RPMI8226 (cell line): ENCODE measurements around the gene ZNF804A.

ENCODE experiments used
- DNase-seq: peaks from one replicate; pipeline ENCODE4 v3.0.0-alpha.2; 2015

Gene ZNF804A

GRCh38 chr2:184611361-184612085 lies 13.2 kb downstream of the ZNF804A start:
- peak; percentile 20 for DNase-seq

- DNase-seq, result no peak
Measured at GRCh38 chr2:184620367-184620766, 22.0 kb downstream of the ZNF804A start.

- DNase-seq, result no peak
Measured at GRCh38 chr2:184624311-184624710, 26.0 kb downstream of the ZNF804A start.

GRCh38 chr2:184628051-184628450 lies 29.7 kb downstream of the ZNF804A start:
- no peak for DNase-seq

GRCh38 chr2:184633726-184634125 lies 35.4 kb downstream of the ZNF804A start:
- DNase-seq, result no peak

GRCh38 chr2:184637781-184638180 lies 39.5 kb downstream of the ZNF804A start:
- DNase-seq, result no peak

- no peak for DNase-seq
Measured at GRCh38 chr2:184644685-184645084, 46.4 kb downstream of the ZNF804A start.

- no peak for DNase-seq
Measured at GRCh38 chr2:184646177-184646576, 47.8 kb downstream of the ZNF804A start.

GRCh38 chr2:184646593-184646992 lies 48.3 kb downstream of the ZNF804A start:
- no peak for DNase-seq

- no peak for DNase-seq
Measured at GRCh38 chr2:184654945-184655344, 56.6 kb downstream of the ZNF804A start.

- DNase-seq, result no peak
Measured at GRCh38 chr2:184677171-184677570, 78.8 kb downstream of the ZNF804A start.

- no peak for DNase-seq
Measured at GRCh38 chr2:184679219-184680018, 81.1 kb downstream of the ZNF804A start.

GRCh38 chr2:184680825-184681224 lies 82.5 kb downstream of the ZNF804A start:
- DNase-seq, result no peak

- no peak for DNase-seq
Measured at GRCh38 chr2:184681642-184682321, 83.5 kb downstream of the ZNF804A start.

- DNase-seq, result no peak
Measured at GRCh38 chr2:184683911-184684310, 85.6 kb downstream of the ZNF804A start.

- no peak for DNase-seq
Measured at GRCh38 chr2:184685999-184686841, 87.9 kb downstream of the ZNF804A start.

GRCh38 chr2:184689638-184690037 lies 91.3 kb downstream of the ZNF804A start:
- no peak for DNase-seq

- DNase-seq, result no peak
Measured at GRCh38 chr2:184692141-184692734, 93.9 kb downstream of the ZNF804A start.

- no peak for DNase-seq
Measured at GRCh38 chr2:184696644-184697043, 98.3 kb downstream of the ZNF804A start.

GRCh38 chr2:184698476-184698875 lies 100.1 kb downstream of the ZNF804A start:
- no peak for DNase-seq

- no peak for DNase-seq
Measured at GRCh38 chr2:184721881-184722280, 123.6 kb downstream of the ZNF804A start.

- no peak for DNase-seq
Measured at GRCh38 chr2:184727813-184728212, 129.5 kb downstream of the ZNF804A start.
